ENCODE measurements around the gene CHD6.

DNA sequence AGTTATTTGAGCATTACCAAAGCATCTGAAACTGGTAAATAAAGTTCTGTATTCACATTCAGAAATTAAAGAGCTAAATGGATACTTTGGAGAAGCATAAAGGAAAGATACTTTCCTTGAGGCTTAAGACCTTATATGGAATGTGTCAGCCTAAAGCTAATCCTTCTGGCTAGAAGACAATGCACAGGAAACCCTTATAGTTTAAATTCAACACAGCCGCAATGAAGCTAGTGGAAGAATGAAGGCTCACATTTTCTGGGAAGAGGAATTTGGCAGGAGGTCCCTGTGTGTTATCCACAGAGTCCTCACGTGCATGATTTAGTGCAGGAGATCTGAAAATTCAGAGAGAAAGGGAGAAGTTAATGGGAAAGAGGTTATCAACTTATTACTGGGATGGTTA is 21.5 kb upstream of the CHD6 start:
- TF ChIP-seq EZH2 (IDR thresholded peaks at IDR 0.05) (no peak), POLR2AphosphoS5 (IDR thresholded peaks at IDR 0.05; ENCODE audit: borderline replicate concordance, low read depth, low read length) (no peak), FOXP2 (optimal IDR thresholded peaks at IDR 0.05; ENCODE audit: control extremely low read depth, extremely low read length, insufficient read depth) (no peak)

All from SK-N-MC (cell line).